GM19099 (cell line): ENCODE measurements around the gene ARID5B.

ENCODE experiments used
- POLR2A ChIP-seq: IDR thresholded peaks from 3 replicates; pipeline ENCODE4 v1.6.1; 2011; ENCODE audit warnings: low read depth; ENCODE audit not compliant: insufficient read length; ENCODE audit errors: extremely low read depth

The ARID5B gene

GRCh38 chr10:62113680-62114079 lies 212.2 kb downstream of the ARID5B start:
- TF ChIP-seq POLR2A = no peak

- no peak for TF ChIP-seq POLR2A
Observed at GRCh38 chr10:62115321-62115720, 213.8 kb downstream of the ARID5B start.

GRCh38 chr10:62115842-62116241 lies 214.3 kb downstream of the ARID5B start:
- TF ChIP-seq POLR2A = no peak

GRCh38 chr10:62116896-62117295 lies 215.4 kb downstream of the ARID5B start:
- TF ChIP-seq POLR2A = no peak

- TF ChIP-seq POLR2A = no peak
Observed at GRCh38 chr10:62121187-62121530, 219.7 kb downstream of the ARID5B start.

GRCh38 chr10:62127975-62128374 lies 226.5 kb downstream of the ARID5B start:
- TF ChIP-seq POLR2A = no peak

- no peak for TF ChIP-seq POLR2A
Observed at GRCh38 chr10:62130948-62131347, 229.4 kb downstream of the ARID5B start.

- TF ChIP-seq POLR2A = no peak
Observed at GRCh38 chr10:62131724-62132123, 230.2 kb downstream of the ARID5B start.

- no peak for TF ChIP-seq POLR2A
Observed at GRCh38 chr10:62133618-62134017, 232.1 kb downstream of the ARID5B start.

GRCh38 chr10:62136931-62137330 lies 235.4 kb downstream of the ARID5B start:
- TF ChIP-seq POLR2A = no peak
